Fibroblast of pulmonary artery (primary cell): ENCODE results near the gene RHOG.

ENCODE experiments used
- DNase-seq: peaks from one replicate; pipeline ENCODE4 v3.0.0-alpha.2; 2010; ENCODE audit warnings: low read depth
- H3K4me3 ChIP-seq: replicated peaks from 2 replicates; pipeline ENCODE4 v1.5.1; 2011; ENCODE audit warnings: low read depth, mild to moderate bottlenecking, control low read depth, low read length, moderate library complexity
- TF ChIP-seq, protein P1 (sequence below): IDR thresholded peaks from 2 replicates; pipeline ENCODE4 v1.5.1; 2011; ENCODE audit warnings: mild to moderate bottlenecking, control low read depth, low read length, inconsistent platforms; ENCODE audit errors: missing control alignments

RHOG gene

DNA sequence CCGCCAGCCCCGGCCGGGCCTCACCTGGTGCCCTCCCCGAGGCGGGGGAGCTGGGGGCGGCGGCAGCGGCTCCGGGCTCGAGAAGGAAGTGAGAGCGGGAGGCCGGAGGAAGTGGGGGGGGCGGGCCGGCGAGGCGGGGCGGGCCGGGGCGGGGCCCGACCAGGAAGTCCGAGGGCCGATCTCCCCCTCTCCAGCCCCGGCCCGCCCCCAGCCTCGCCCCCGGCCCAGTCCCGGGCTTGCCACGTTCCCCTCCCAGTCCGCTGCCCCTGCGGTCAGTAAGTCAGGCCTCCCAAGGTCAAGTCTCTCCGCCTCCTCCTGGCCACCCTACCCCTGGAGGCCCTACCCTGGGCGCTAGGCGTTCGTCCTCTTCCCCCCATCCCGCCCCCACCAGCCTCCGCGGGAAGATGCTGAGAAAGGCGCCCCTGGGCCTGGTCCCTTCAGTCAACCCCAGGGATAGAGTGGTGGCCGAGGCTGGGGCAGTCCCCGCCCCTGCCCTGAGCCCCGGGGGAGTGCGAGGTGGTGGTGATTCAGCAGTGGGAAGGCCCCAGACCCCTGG, at the start of gene RHOG:
RHOG (minus strand) TSS at position 90 of the 556 bp plus-strand sequence. CDS start 12,821 bp downstream, outside the sequence.
- TF ChIP-seq, protein P1, sequence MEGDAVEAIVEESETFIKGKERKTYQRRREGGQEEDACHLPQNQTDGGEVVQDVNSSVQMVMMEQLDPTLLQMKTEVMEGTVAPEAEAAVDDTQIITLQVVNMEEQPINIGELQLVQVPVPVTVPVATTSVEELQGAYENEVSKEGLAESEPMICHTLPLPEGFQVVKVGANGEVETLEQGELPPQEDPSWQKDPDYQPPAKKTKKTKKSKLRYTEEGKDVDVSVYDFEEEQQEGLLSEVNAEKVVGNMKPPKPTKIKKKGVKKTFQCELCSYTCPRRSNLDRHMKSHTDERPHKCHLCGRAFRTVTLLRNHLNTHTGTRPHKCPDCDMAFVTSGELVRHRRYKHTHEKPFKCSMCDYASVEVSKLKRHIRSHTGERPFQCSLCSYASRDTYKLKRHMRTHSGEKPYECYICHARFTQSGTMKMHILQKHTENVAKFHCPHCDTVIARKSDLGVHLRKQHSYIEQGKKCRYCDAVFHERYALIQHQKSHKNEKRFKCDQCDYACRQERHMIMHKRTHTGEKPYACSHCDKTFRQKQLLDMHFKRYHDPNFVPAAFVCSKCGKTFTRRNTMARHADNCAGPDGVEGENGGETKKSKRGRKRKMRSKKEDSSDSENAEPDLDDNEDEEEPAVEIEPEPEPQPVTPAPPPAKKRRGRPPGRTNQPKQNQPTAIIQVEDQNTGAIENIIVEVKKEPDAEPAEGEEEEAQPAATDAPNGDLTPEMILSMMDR, result no peak
- H3K4me3 ChIP-seq, result peak within 1 kb of the TSS; percentile 77
- peak; percentile 86 for DNase-seq

DNA sequence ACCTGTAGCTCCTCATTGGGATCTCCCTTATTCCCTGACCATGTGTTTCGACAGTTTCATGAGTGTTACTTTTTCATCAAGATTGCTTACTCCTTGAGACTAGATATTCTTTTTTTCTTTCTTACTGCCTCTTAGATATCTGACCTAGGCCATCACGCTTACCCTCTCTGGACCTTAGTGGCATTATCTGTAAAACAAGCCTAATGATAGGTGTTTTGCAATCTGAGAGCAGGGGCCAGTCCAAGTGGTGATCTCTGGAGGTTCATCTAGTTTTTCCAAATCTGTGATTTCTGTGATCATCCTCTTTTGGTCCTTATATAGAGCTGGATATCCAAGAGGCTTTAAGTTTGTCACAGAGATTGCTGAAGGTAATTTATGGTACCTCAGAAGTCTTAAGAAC, 49.3 kb upstream of the RHOG start:
- no peak for DNase-seq
- TF ChIP-seq, protein P1, result no peak
- H3K4me3 ChIP-seq, result no peak overlapping the region

DNA sequence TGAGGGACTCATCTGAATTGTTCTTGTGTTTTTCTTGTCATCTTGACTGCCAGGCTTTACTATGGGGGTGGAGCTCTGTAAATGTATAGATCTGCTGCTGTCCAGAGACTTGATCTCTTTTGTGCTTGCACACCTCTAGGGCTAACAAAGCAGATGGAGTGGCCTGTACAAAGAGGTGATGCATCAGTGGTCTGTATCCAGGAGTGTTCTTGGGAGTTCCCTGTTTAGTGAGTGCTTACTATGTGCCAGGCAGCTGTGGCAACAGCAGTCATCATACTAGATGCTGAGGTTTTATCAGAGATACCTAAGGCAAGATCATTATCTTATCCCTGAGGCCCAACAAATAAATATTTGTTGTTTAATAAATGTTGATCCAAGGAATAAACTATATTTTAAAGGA, 48.1 kb upstream of the RHOG start:
- no peak for DNase-seq
- H3K4me3 ChIP-seq, result no peak overlapping the region
- TF ChIP-seq, protein P1, result no peak

DNA sequence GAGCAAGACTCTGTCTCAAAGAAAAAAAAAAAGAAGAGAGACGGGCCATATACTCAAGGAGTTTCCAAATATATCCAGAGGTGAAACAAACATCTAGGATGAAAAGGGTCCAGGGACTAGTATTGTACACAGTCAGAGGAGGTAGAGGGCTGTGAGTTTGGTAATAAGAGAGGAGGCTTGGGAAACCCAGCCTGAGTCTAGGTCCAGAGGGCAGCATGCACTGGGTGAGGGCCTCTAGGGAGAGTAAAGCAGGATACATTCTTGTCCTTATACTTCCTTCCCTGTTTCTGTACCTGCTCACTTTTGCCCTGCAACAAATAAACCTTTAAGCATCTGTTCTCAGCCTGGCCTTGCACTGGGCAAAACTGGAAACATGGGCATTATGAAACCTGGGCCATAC, 46.2 kb upstream of the RHOG start:
- TF ChIP-seq, protein P1, result no peak
- DNase-seq, result no peak
- no peak overlapping the region for H3K4me3 ChIP-seq

DNA sequence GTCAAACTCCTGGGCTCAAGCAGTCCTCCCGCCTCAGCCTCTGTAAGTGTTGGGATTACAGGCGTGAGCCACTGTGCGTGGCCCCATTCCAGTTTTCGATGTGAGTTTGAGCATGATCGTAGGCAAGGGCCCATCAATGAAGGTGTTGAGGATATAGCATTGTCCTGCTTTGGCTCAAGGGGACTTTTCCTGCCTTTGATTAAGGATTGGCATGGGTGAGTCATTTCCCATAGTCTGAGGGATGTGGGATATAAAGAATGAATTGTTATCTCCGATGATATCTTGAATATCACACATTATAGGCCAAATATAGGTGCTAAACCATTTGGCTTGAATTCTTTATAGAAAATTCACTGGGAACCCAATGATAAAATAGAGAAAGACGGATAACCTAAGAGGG, 45.1 kb upstream of the RHOG start:
- no peak for DNase-seq
- H3K4me3 ChIP-seq, result no peak overlapping the region
- TF ChIP-seq, protein P1, result no peak

DNA sequence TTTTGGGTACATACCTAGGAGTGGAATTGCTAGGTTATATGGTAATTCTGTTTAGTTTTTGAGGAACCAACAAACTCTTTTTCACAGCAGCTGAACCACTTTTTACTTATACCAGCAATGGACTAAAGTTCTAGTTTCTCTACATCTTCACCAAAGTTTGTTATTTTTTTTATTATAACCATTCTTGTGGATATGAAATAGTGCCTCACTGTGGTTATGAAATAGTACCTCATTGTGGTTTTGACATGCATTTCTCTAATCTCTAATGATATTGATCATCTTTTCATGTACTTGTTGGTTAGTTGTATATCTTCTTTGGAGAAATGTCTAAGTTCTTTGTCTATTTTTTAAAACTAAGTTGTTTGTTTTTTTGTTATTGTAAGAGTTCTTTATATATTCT, 41.9 kb upstream of the RHOG start:
- TF ChIP-seq, protein P1, result no peak
- H3K4me3 ChIP-seq, result no peak overlapping the region
- DNase-seq, result no peak

DNA sequence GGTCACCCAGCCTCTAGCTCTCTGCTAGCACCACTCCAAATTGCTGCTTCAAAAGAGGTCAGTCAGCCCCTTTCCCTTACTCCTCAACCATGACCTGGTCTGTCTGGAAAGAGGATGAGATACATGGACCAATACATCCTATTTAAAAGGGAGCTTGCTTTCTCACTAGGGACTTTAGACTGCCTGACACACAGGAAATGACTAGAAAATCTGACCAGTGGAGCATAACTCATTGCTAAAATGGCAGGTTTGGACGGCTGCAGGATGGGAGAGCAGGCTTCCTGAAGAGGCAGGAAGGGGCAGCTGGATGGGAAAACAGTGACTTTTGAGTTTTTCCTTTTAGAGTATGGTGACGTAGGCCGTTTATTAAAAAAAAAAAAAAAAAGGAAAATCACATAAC, 40.0 kb upstream of the RHOG start:
- no peak overlapping the region for H3K4me3 ChIP-seq
- TF ChIP-seq, protein P1, result no peak

More for the DNA sequence above, 40.0 kb upstream of the RHOG start:
- peak; percentile 38 for DNase-seq
